GM12892 (cell line): ENCODE results near the gene SLX1A.
"Not testable (repeated sequence)": the region's sequence is repeated elsewhere in the genome, so short reads cannot be mapped to it uniquely, and the experiment has no call there.

ENCODE experiments used
- POLR2A ChIP-seq: IDR thresholded peaks from 2 replicates; pipeline ENCODE4 v1.6.1; 2011; ENCODE audit warnings: low read depth, low read length, control low read depth
- TAF1 ChIP-seq: IDR thresholded peaks from 2 replicates; pipeline ENCODE4 v1.6.1; 2011; ENCODE audit warnings: low read depth, mild to moderate bottlenecking, control low read depth, low read length, borderline replicate concordance

- not testable (repeated sequence) for TF ChIP-seq POLR2A, TAF1
Observed at GRCh38 chr16:30199049-30199448, 5.4 kb downstream of the SLX1A start, which contains the start of gene SULT1A3.
